GM12878 (cell line): Measurements from ENCODE around the gene SLC25A13.

Experiments
- ETV6 ChIP-seq, 2 experiments: fragments of 450-650 bp in 1 of 2; IDR thresholded peaks in 1 of 2; conservative IDR thresholded peaks in 1 of 2; 2 replicates each; pipeline ENCODE4 v1.6.1; 2014; ENCODE audit warnings: antibody characterized with exemption in 1 of 2, borderline replicate concordance in 1 of 2, low read depth in 1 of 2, mild to moderate bottlenecking in 1 of 2, moderate library complexity in 1 of 2
- ZNF274 ChIP-seq: IDR thresholded peaks from one replicate; pipeline ENCODE4 v1.8.0; 2011; ENCODE audit not compliant: insufficient read length, insufficient read depth
- ZZZ3 ChIP-seq: IDR thresholded peaks from 2 replicates; pipeline ENCODE4 v1.6.1; 2011; ENCODE audit warnings: low read depth; ENCODE audit not compliant: control insufficient read depth, insufficient read length

GRCh38 chr7:96284240-96284639 lies 37.7 kb downstream of the SLC25A13 start:
- TF ChIP-seq ZNF274 = no peak
- TF ChIP-seq ETV6 (conservative IDR thresholded peaks at IDR 0.05 in 1 of 2, IDR thresholded peaks at IDR 0.05 in 1 of 2; ENCODE audit: borderline replicate concordance in 1 of 2, low read depth in 1 of 2) = no peak
- no peak for TF ChIP-seq ZZZ3
